D721Med (cell line): ENCODE data around the gene GHR.

Experiments
- DNase-seq: peaks from one replicate; pipeline ENCODE4 v3.0.0; 2011; ENCODE audit warnings: low spot score; ENCODE audit not compliant: insufficient read length
- FAIRE-seq: peaks from 2 replicates; lab custom pipeline; 2011; peaks lifted over from hg19 to GRCh38; lab: Jason Lieb, UNC
- CTCF ChIP-seq: IDR thresholded peaks from 2 replicates; pipeline ENCODE4 v1.5.1; 2012; ENCODE audit warnings: mild to moderate bottlenecking, control low read depth; ENCODE audit not compliant: insufficient read depth; ENCODE audit errors: missing control alignments

The GHR gene

GRCh38 chr5:42624912-42625311, 201.7 kb downstream of the GHR start:
- DNase-seq (no peak), FAIRE-seq (no peak)
- TF ChIP-seq CTCF, result no peak

GRCh38 chr5:42626462-42626861, 203.2 kb downstream of the GHR start:
- DNase-seq, result no peak

GRCh38 chr5:42628821-42629220, 205.6 kb downstream of the GHR start:
- no peak for DNase-seq
- no peak for TF ChIP-seq CTCF
- no peak for FAIRE-seq

More at GRCh38 chr5:42626462-42626861, 203.2 kb downstream of the GHR start:
- no peak for TF ChIP-seq CTCF
- FAIRE-seq, result no peak

- TF ChIP-seq CTCF, result no peak
- DNase-seq (no peak), FAIRE-seq (no peak)
These were observed 206.0 kb downstream of the GHR start for GRCh38 chr5:42629284-42629683.

GRCh38 chr5:42631241-42631640, 208.0 kb downstream of the GHR start:
- DNase-seq, result no peak
- TF ChIP-seq CTCF, result no peak
- no peak for FAIRE-seq

GRCh38 chr5:42632354-42632900, 209.2 kb downstream of the GHR start:
- no peak for DNase-seq
- no peak for FAIRE-seq
- no peak for TF ChIP-seq CTCF

- FAIRE-seq (no peak), DNase-seq (no peak)
- no peak for TF ChIP-seq CTCF
These were observed 211.3 kb downstream of the GHR start for GRCh38 chr5:42634575-42634974.
